DOHH2 (cell line): Measurements from ENCODE around the gene NCKAP5.

Experiments used
- H3F3A ChIP-seq: fragments of 200-600 bp; sonication (generic), shearing (Covaris generic); 2 replicates; pipeline ENCODE4 v1.6.0; 2016; ENCODE audit warnings: antibody characterized with exemption, mild to moderate bottlenecking; ENCODE audit not compliant: control insufficient read depth, insufficient read depth
- H3K27ac ChIP-seq: fragments of 200-600 bp; sonication (generic); 2 replicates; pipeline ENCODE4 v1.5.1; 2014; ENCODE audit warnings: low read depth, mild to moderate bottlenecking, low read length, moderate library complexity
- H3K27me3 ChIP-seq: fragments of 200-600 bp; sonication (generic); 2 replicates; pipeline ENCODE4 v1.6.1; 2014; ENCODE audit warnings: mild to moderate bottlenecking, low read length, mixed read lengths; ENCODE audit not compliant: control insufficient read depth
- H3K36me3 ChIP-seq: fragments of 200-600 bp; sonication (generic); 2 replicates; pipeline ENCODE4 v1.6.1; 2014; ENCODE audit warnings: mild to moderate bottlenecking, low read length, moderate library complexity, mixed read lengths; ENCODE audit not compliant: control insufficient read depth
- H3K4me1 ChIP-seq: fragments of 200-600 bp; sonication (generic); 2 replicates; pipeline ENCODE4 v1.6.1; 2014; ENCODE audit warnings: mild to moderate bottlenecking, low read length, mixed read lengths; ENCODE audit not compliant: control insufficient read depth
- H3K4me2 ChIP-seq: fragments of 200-600 bp; sonication (generic); 2 replicates; pipeline ENCODE4 v1.6.0; 2014; ENCODE audit warnings: mild to moderate bottlenecking, low read length, moderate library complexity
- H3K4me3 ChIP-seq: fragments of 200-600 bp; sonication (generic); 2 replicates; pipeline ENCODE4 v1.5.1; 2014; ENCODE audit warnings: mild to moderate bottlenecking, low read length, mixed read lengths
- H3K79me2 ChIP-seq: fragments of 200-600 bp; sonication (generic); 2 replicates; pipeline ENCODE4 v1.6.1; 2014; ENCODE audit warnings: mild to moderate bottlenecking, low read length, mixed read lengths; ENCODE audit not compliant: control insufficient read depth
- H3K9me2 ChIP-seq: fragments of 200-600 bp; sonication (generic); replicated peaks from 2 replicates; pipeline ENCODE4 v1.6.1; 2014; ENCODE audit warnings: mild to moderate bottlenecking, low read length, mixed read lengths; ENCODE audit not compliant: control insufficient read depth
- H3K9me3 ChIP-seq: fragments of 200-600 bp; sonication (generic); 2 replicates; pipeline ENCODE4 v1.6.1; 2014; ENCODE audit warnings: antibody characterized with exemption, low read length, mixed read lengths; ENCODE audit not compliant: control insufficient read depth, insufficient read depth
- H4K20me1 ChIP-seq: fragments of 200-600 bp; sonication (generic); 2 replicates; pipeline ENCODE4 v1.6.0; 2014; ENCODE audit warnings: low read depth, mild to moderate bottlenecking, antibody characterized with exemption, low read length, moderate library complexity; ENCODE audit not compliant: control insufficient read depth, insufficient read depth
- CTCF ChIP-seq: fragments of 200-600 bp; sonication (generic); IDR thresholded peaks from one replicate; pipeline ENCODE4 v1.5.1; 2014; ENCODE audit warnings: antibody characterized with exemption, mild to moderate bottlenecking, low read depth, low read length; ENCODE audit not compliant: poor library complexity, severe bottlenecking
- EZH2phosphoT487 ChIP-seq: fragments of 200-600 bp; sonication (generic); IDR thresholded peaks from 2 replicates; pipeline ENCODE4 v1.6.1; 2017; ENCODE audit warnings: borderline replicate concordance, mild to moderate bottlenecking, antibody characterized with exemption, low read length, moderate library complexity, mixed read lengths

NCKAP5 gene

GRCh38 chr2:132941296-132942020 lies 626.8 kb downstream of the NCKAP5 start:
- Histone ChIP-seq H3K27ac (no peak overlapping the region), H3K4me1 (no peaks in the 10 kb centered on the region), H3K27me3 (no peaks in the 10 kb centered on the region), H3K4me3 (no peak overlapping the region), H3K9me2 (no peaks in the 10 kb centered on the region), H3K4me2 (no peak overlapping the region), H3K79me2 (no peaks in the 10 kb centered on the region), H3K36me3 (no peaks in the 10 kb centered on the region), H3K9me3 (no peaks in the 10 kb centered on the region), H3F3A (no peaks in the 10 kb centered on the region), H4K20me1 (no peaks in the 10 kb centered on the region)
- no peak for TF ChIP-seq EZH2phosphoT487
- TF ChIP-seq CTCF, result no peak

- Histone ChIP-seq H3K9me2 (no peaks in the 10 kb centered on the region), H3K4me1 (no peaks in the 10 kb centered on the region), H3K4me3 (no peak overlapping the region), H3K27ac (no peak overlapping the region), H4K20me1 (no peaks in the 10 kb centered on the region), H3K4me2 (no peak overlapping the region), H3K36me3 (no peaks in the 10 kb centered on the region), H3K9me3 (no peaks in the 10 kb centered on the region), H3K79me2 (no peaks in the 10 kb centered on the region), H3K27me3 (no peaks in the 10 kb centered on the region), H3F3A (no peaks in the 10 kb centered on the region)
- TF ChIP-seq EZH2phosphoT487 (no peak), CTCF (no peak)
Measured at GRCh38 chr2:132937629-132938028, 630.6 kb downstream of the NCKAP5 start.

GRCh38 chr2:132936791-132937190 lies 631.5 kb downstream of the NCKAP5 start:
- TF ChIP-seq EZH2phosphoT487, result no peak
- no peaks in the 10 kb centered on the region for H3F3A ChIP-seq
- H4K20me1 ChIP-seq, result no peaks in the 10 kb centered on the region
- no peaks in the 10 kb centered on the region for H3K27me3 ChIP-seq
- no peak overlapping the region for H3K27ac ChIP-seq
- no peaks in the 10 kb centered on the region for H3K79me2 ChIP-seq
- H3K36me3 ChIP-seq, result no peaks in the 10 kb centered on the region
- H3K9me2 ChIP-seq, result no peaks in the 10 kb centered on the region
- no peak overlapping the region for H3K4me3 ChIP-seq
- no peak overlapping the region for H3K4me2 ChIP-seq
- H3K4me1 ChIP-seq, result no peaks in the 10 kb centered on the region
- H3K9me3 ChIP-seq, result no peaks in the 10 kb centered on the region

GRCh38 chr2:132936261-132936660 lies 632.0 kb downstream of the NCKAP5 start:
- no peak overlapping the region for H3K4me3 ChIP-seq
- TF ChIP-seq CTCF (no peak), EZH2phosphoT487 (no peak)
- H3K27ac ChIP-seq, result no peak overlapping the region
- H3F3A ChIP-seq, result no peaks in the 10 kb centered on the region
- H3K27me3 ChIP-seq, result no peaks in the 10 kb centered on the region
- H3K36me3 ChIP-seq, result no peaks in the 10 kb centered on the region
- H3K9me2 ChIP-seq, result no peaks in the 10 kb centered on the region
- H3K4me2 ChIP-seq, result no peak overlapping the region
- no peaks in the 10 kb centered on the region for H3K79me2 ChIP-seq
- no peaks in the 10 kb centered on the region for H4K20me1 ChIP-seq
- no peaks in the 10 kb centered on the region for H3K4me1 ChIP-seq
- H3K9me3 ChIP-seq, result no peaks in the 10 kb centered on the region
